HUES6 (cell line): ENCODE data around the gene FOXN1.

ENCODE experiments used
- H3K27ac ChIP-seq: 2 replicates; pipeline ENCODE4 v1.7.0; 2013; ENCODE audit warnings: low read depth, mild to moderate bottlenecking, low read length, inconsistent platforms
- H3K27me3 ChIP-seq: 2 replicates; pipeline ENCODE4 v1.6.1; 2013; ENCODE audit warnings: low read length; ENCODE audit not compliant: control insufficient read depth, insufficient read depth
- H3K36me3 ChIP-seq: 2 replicates; pipeline ENCODE4 v1.6.1; 2013; ENCODE audit warnings: low read length; ENCODE audit not compliant: control insufficient read depth, insufficient read depth
- H3K4me1 ChIP-seq: 2 replicates; pipeline ENCODE4 v1.6.1; 2013; ENCODE audit warnings: low read length; ENCODE audit not compliant: control insufficient read depth, insufficient read depth
- H3K4me3 ChIP-seq: 2 replicates; pipeline ENCODE4 v1.5.1; 2013; ENCODE audit warnings: low read depth, low read length
- H3K9ac ChIP-seq: one replicate; pipeline ENCODE4 v1.6.1; 2013; ENCODE audit warnings: mild to moderate bottlenecking, low read length
- H3K9me3 ChIP-seq: 2 replicates; pipeline ENCODE4 v1.6.1; 2013; ENCODE audit warnings: low read depth, low read length; ENCODE audit not compliant: control insufficient read depth, insufficient read depth

The FOXN1 gene

DNA sequence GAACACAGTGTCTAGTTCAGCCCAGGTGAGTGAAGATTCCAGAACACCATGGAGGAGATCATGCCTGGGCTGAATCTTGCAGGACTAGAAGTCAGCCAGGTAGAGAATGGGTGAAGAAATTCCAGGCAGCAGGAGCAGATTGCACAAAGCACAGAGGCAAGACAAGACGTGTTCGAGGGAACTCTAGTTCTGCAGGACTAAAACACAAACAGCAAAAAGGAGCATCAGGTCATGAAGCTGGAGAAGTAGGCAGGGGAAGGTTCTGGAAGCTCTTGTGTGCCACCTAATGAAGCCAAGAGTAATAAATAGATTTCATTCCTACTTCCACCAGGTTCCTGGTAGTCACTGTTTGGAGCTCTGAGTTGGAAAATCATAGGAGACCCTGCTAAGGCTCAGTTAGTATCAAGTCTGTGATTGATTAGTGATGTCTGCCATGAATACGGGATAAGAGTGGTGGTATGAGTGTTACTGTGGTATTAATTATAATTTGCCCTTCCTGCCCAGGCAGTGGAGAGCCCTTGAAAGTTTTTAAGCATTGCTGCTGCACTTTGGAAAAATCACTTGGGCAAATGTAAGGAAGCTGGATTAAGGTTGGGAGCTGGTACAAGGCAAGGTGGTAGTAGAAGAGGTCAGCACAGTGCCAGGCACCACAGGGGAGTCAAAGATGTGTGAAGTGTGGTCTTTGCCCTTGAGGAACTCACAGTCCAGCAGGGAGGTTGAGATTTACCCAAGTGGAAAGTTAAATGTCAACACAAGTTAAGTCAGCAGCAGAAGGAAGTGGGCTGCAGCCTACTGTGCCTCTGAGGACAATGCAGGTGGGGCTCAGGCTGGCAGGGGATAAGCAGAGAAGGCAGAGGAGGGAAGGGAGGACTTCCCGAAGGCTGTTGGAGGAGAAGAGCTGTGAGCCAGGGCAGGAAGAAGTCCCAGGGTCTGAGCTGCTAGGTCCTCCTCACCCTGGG, 13.5 kb upstream of the FOXN1 start:
- no peaks in the 10 kb centered on the region; the same call in 1 of the 2 replicates for H3K9me3 ChIP-seq
- H3K27ac ChIP-seq = no peak overlapping the region
- H3K4me1 ChIP-seq = no peaks in the 10 kb centered on the region
- H3K27me3 ChIP-seq = no peaks in the 10 kb centered on the region; the same call in 1 of the 2 replicates
- no peaks in the 10 kb centered on the region for H3K36me3 ChIP-seq
- no peak overlapping the region for H3K4me3 ChIP-seq
- no peak overlapping the region for H3K9ac ChIP-seq

DNA sequence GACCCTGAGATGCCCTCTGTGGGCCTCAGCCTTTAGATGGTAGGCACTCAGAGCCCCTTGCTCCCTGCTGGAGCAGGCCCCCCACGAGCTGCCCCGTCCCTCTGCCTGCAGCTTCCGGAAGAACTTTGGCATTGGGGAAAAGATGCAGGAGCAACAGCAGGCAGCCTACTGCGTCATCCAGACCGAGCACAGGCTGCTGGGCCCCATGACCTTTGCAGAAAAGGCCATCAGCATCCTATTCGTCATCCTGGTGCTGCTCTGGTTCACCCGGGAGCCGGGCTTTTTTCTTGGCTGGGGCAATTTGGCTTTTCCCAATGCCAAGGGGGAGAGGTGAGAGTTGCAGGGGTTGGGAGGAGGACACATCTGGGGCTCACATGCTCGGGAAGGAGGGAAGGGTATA, 12.7 kb upstream of the FOXN1 start:
- H3K9ac ChIP-seq = no peak overlapping the region
- peaks cover 2% of the 10 kb centered on the region; the same call in 1 of the 2 replicates for H3K4me1 ChIP-seq
- H3K27ac ChIP-seq = no peak overlapping the region
- no peaks in the 10 kb centered on the region; the same call in 1 of the 2 replicates for H3K9me3 ChIP-seq
- no peak overlapping the region for H3K4me3 ChIP-seq
- H3K36me3 ChIP-seq = no peaks in the 10 kb centered on the region
- H3K27me3 ChIP-seq = no peaks in the 10 kb centered on the region; the same call in 1 of the 2 replicates

DNA sequence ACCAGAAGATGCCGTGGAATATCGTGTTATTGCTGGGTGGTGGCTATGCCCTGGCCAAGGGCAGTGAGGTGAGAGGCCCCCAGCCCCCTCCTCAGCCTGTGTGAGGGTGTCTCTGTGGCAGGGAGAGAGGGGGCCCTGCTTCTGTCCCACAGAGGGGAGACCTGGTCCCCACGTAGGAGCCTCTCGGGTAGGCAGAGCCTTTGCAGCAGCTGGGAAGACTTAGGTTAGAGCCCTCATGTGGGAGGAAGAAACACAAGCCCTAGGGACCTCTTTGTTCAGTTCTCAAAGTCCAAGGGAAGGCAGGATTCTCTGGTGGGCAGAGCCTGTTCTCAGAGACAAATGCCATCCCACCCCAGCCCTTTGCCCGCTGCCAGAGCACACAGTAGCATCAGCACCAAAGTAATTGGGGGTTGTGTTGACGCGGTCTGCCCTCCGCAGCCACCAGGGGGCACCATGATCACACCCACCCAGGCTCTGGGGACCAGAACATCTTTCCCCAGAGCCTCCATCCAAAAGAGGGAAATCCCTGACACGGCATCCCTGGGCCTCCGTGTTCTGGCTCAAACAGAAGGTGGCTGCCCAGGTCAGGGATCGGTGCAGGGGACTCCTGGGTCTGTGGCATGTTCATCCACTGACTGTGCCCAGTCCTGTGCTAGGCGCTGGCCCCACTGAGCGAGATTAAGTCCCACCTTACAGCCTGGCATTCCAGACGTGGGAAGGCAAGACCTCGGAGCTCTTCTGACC, 11.5 kb upstream of the FOXN1 start:
- H3K27ac ChIP-seq = no peak overlapping the region
- H3K4me3 ChIP-seq = no peak overlapping the region
- H3K27me3 ChIP-seq = no peaks in the 10 kb centered on the region; the same call in 1 of the 2 replicates
- no peaks in the 10 kb centered on the region for H3K36me3 ChIP-seq
- H3K9me3 ChIP-seq = no peaks in the 10 kb centered on the region; the same call in 1 of the 2 replicates
- H3K9ac ChIP-seq = no peak overlapping the region
- H3K4me1 ChIP-seq = peaks cover 4% of the 10 kb centered on the region; the same call in 1 of the 2 replicates

DNA sequence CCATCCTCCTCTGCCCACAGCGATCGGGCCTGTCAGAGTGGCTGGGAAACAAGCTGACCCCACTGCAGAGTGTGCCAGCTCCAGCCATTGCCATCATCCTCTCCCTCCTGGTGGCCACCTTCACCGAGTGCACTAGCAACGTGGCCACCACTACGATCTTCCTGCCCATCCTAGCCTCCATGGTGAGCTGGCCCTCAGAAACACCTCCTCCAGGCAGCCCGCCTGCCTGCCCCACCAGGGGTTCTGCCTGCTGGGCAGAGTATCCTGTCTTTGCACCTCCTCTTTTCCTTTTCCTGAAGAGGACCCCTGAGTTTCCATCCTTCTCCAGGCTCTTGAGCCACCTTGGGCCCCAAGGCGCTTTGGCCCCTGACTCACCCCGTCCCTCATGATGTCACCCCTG, 10.5 kb upstream of the FOXN1 start:
- Histone ChIP-seq H3K9ac (no peak overlapping the region), H3K27ac (no peak overlapping the region), H3K9me3 (no peaks in the 10 kb centered on the region; the same call in 1 of the 2 replicates), H3K4me3 (no peak overlapping the region), H3K36me3 (no peaks in the 10 kb centered on the region), H3K4me1 (peaks cover 8% of the 10 kb centered on the region), H3K27me3 (no peaks in the 10 kb centered on the region; the same call in 1 of the 2 replicates)

DNA sequence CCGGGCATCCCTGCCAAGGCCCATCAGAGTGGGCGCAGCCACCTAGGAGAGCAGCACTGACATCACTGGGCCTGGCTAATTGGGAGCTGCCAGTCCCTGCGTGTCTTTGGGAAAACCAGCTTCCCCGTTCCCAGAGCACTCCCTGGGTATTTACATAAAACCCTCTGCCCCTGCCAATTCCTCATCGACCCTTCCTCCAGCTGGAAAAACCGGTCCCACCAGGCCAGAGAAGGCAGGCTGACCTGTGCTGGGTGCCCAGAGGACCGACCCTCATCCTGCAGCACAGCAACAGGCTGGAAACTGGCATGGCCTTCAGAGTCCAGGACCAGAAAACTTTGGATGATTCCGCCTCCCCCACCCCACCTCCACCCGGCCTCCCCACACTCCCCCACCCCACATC, 8.2 kb upstream of the FOXN1 start:
- Histone ChIP-seq H3K4me3 (no peak overlapping the region), H3K27ac (no peak overlapping the region), H3K4me1 (peaks cover 21% of the 10 kb centered on the region), H3K9me3 (no peaks in the 10 kb centered on the region), H3K36me3 (no peaks in the 10 kb centered on the region), H3K27me3 (no peaks in the 10 kb centered on the region; the same call in 1 of the 2 replicates), H3K9ac (no peak overlapping the region)

DNA sequence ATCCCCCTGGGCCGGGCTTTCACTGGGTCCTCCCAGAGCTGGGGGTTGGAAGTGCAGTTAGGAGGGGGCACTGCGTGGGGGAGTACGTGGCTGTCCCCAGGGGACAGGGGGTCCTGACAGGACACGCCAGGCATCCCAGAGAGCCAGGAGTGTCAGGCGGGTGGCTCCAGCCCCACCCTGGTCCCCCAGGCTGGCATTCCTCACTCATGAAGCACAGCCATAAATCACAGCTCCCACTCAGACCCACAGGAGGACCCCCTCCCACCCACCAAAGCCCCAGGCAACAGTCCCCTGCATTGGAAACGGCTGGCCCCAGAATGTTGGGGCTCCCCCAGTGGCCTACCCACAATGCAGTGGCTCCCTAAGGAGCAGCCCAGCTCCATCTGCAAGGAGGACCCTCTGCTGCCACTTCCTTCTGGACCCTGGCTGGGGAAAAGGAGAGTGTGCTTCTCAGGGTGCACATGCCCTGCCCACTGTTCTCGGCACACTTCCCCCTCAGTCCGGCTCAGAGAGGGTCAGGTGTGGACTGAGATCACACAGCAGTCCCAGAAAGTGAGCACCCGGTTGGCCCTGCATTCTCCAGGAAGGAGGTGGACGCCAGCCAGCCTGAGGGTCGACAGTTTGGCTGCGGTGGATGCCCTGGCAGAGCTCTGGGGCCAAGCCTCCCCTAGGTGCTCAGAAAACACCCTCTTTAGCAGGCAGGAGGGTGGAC, 7.3 kb upstream of the FOXN1 start:
- Histone ChIP-seq H3K9ac (no peak overlapping the region), H3K27ac (no peak overlapping the region), H3K36me3 (no peaks in the 10 kb centered on the region), H3K4me3 (no peak overlapping the region), H3K9me3 (no peaks in the 10 kb centered on the region), H3K27me3 (no peaks in the 10 kb centered on the region), H3K4me1 (peaks cover 21% of the 10 kb centered on the region)

DNA sequence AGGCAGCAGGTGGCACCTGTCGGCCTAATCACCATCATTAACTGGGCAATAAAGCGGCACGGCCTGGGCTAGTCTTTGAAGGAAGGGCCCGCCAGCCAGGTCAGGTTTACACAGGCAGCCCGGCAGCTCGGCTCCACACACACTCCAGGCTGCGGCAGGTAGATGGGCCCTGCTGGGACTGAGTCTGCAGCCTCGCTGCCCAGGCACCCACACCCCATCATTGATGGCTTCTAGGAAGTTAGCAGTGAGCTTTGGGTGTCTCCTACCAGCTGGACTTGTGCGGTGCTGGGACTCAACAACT, 6.8 kb upstream of the FOXN1 start:
- no peaks in the 10 kb centered on the region for H3K36me3 ChIP-seq
- no peak overlapping the region for H3K9ac ChIP-seq
- no peak overlapping the region for H3K27ac ChIP-seq
- H3K4me1 ChIP-seq = peaks cover 21% of the 10 kb centered on the region
- H3K9me3 ChIP-seq = no peaks in the 10 kb centered on the region
- no peak overlapping the region for H3K4me3 ChIP-seq
- H3K27me3 ChIP-seq = no peaks in the 10 kb centered on the region

DNA sequence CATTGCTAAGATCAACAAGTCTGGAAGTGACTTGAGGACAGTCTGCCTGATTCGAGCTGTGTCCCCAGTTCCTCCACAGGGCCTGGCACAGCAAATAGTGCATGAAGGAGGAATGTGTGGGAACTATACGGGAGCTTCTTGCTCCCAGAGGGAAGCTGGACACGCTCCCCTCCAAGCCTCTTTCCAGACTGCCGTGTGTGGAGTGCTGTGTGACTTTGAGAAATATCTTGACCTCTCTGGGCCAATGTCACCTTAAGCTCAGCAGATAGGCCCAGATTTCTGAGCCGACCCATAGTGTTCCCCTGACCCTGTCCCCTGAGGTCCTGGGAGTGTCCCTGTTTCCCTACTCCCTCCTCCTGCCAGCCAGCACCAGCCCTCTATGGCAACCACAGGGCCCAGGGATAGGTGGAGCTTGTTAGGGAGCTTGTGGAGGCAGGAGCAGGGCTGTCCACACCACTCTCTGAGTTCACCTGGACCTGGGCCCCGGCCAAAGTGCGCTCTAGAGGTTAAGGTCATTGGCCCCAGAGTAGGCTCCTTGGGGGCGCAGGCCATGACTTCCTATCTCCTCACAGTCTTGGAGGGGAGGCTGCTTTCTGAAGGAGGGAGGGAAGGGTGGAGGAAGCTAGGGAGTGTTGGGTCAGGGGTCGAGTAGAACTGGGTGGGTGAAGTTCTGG, 6.3 kb upstream of the FOXN1 start:
- Histone ChIP-seq H3K27ac (no peak overlapping the region), H3K4me3 (no peak overlapping the region), H3K4me1 (peaks cover 21% of the 10 kb centered on the region), H3K9me3 (no peaks in the 10 kb centered on the region), H3K36me3 (no peaks in the 10 kb centered on the region), H3K9ac (no peak overlapping the region), H3K27me3 (no peaks in the 10 kb centered on the region)

DNA sequence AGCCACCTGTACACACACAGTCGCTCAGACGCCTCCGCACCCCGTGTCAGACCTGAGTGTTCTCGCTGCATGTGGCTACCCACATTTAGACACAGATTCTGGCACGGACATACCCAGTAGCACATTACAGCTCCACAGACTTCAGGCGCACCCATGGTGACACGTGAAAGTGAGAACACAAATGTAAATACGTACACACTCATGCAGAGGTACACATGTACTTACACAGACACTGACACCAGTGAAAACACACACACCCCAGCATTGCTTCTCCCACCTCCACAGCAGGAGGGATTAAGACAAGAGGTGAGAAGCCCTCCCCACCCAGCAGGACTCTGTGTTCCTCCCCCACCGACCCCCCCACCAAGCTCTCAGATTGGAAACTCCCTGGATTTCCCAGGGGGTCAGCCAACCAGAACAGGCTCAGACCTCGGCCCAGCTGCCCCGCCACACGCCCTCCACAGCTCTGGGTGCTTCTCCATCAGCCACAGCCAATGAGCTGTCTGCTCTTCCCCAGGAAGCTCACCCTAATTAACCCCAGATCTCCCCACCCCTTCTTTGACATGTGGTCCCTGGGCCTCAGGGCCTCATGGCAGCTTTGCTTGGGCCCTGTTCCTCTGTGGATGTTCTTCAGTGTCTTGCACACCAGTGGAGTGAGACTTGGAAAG, 5.3 kb upstream of the FOXN1 start:
- no peak overlapping the region for H3K9ac ChIP-seq
- H3K4me1 ChIP-seq = peaks cover 21% of the 10 kb centered on the region
- H3K36me3 ChIP-seq = no peaks in the 10 kb centered on the region
- H3K27ac ChIP-seq = no peak overlapping the region
- H3K9me3 ChIP-seq = no peaks in the 10 kb centered on the region
- H3K4me3 ChIP-seq = no peak overlapping the region
- H3K27me3 ChIP-seq = no peaks in the 10 kb centered on the region
